Skeletal muscle satellite cell (primary cell): ENCODE results near the gene SLC9A4.

Experiments used
- H3K27me3 ChIP-seq: 2 replicates; pipeline ENCODE4 v1.7.0; 2013; ENCODE audit warnings: low read length; ENCODE audit not compliant: control insufficient read depth, insufficient read depth
- H3K36me3 ChIP-seq: 2 replicates; pipeline ENCODE4 v1.7.0; 2013; ENCODE audit warnings: mild to moderate bottlenecking, control low read depth, low read length; ENCODE audit not compliant: insufficient read depth
- H3K4me1 ChIP-seq: 2 replicates; pipeline ENCODE4 v1.7.0; 2013; ENCODE audit warnings: low read length; ENCODE audit not compliant: control insufficient read depth, insufficient read depth
- H3K4me2 ChIP-seq: 2 replicates; pipeline ENCODE4 v1.7.0; 2013; ENCODE audit warnings: mild to moderate bottlenecking, low read length
- H3K4me3 ChIP-seq: 2 replicates; pipeline ENCODE4 v1.7.0; 2013; ENCODE audit warnings: low read length
- H3K9ac ChIP-seq: 2 replicates; pipeline ENCODE4 v1.7.0; 2013; ENCODE audit warnings: mild to moderate bottlenecking, low read depth, low read length, moderate library complexity
- H3K9me3 ChIP-seq: replicated peaks from 2 replicates; pipeline ENCODE4 v1.7.0; 2013; ENCODE audit warnings: mild to moderate bottlenecking, control low read depth, low read length

SLC9A4 gene

GRCh38 chr2:102485147-102485785 lies 12.2 kb downstream of the SLC9A4 start:
- Histone ChIP-seq H3K27me3 (peaks cover 16% of the 10 kb centered on the region), H3K4me2 (no peak overlapping the region), H3K9me3 (no peaks in the 10 kb centered on the region)

GRCh38 chr2:102486941-102487702 lies 14.1 kb downstream of the SLC9A4 start:
- Histone ChIP-seq H3K9me3 (no peaks in the 10 kb centered on the region), H3K4me3 (no peak overlapping the region), H3K9ac (no peak overlapping the region), H3K4me2 (no peak overlapping the region), H3K4me1 (peaks cover 11% of the 10 kb centered on the region), H3K27me3 (peaks cover 17% of the 10 kb centered on the region), H3K36me3 (no peaks in the 10 kb centered on the region)

More at GRCh38 chr2:102485147-102485785, 12.2 kb downstream of the SLC9A4 start:
- H3K36me3 ChIP-seq = no peaks in the 10 kb centered on the region
- H3K9ac ChIP-seq = no peak overlapping the region
- peaks cover 11% of the 10 kb centered on the region for H3K4me1 ChIP-seq
- no peak overlapping the region for H3K4me3 ChIP-seq

GRCh38 chr2:102487761-102488462 lies 14.9 kb downstream of the SLC9A4 start:
- Histone ChIP-seq H3K9ac (no peak overlapping the region), H3K27me3 (peaks cover 17% of the 10 kb centered on the region), H3K4me2 (no peak overlapping the region), H3K4me3 (no peak overlapping the region), H3K36me3 (no peaks in the 10 kb centered on the region), H3K4me1 (peaks cover 11% of the 10 kb centered on the region), H3K9me3 (no peaks in the 10 kb centered on the region)

- Histone ChIP-seq H3K9me3 (no peaks in the 10 kb centered on the region), H3K9ac (no peak overlapping the region), H3K4me2 (no peak overlapping the region), H3K4me3 (no peak overlapping the region), H3K27me3 (peaks cover 17% of the 10 kb centered on the region), H3K36me3 (no peaks in the 10 kb centered on the region), H3K4me1 (peaks cover 11% of the 10 kb centered on the region)
Observed at GRCh38 chr2:102489646-102490045, 16.6 kb downstream of the SLC9A4 start.

- no peak overlapping the region for H3K4me2 ChIP-seq
- no peak overlapping the region for H3K9ac ChIP-seq
- peaks cover 10% of the 10 kb centered on the region for H3K27me3 ChIP-seq
- peaks cover 10% of the 10 kb centered on the region for H3K4me1 ChIP-seq
- H3K36me3 ChIP-seq = no peaks in the 10 kb centered on the region
- H3K4me3 ChIP-seq = no peak overlapping the region
- H3K9me3 ChIP-seq = no peaks in the 10 kb centered on the region
Observed at GRCh38 chr2:102492006-102492405, 19.0 kb downstream of the SLC9A4 start.

GRCh38 chr2:102494570-102494969 lies 21.5 kb downstream of the SLC9A4 start:
- Histone ChIP-seq H3K36me3 (no peaks in the 10 kb centered on the region), H3K9ac (no peak overlapping the region), H3K4me3 (no peak overlapping the region), H3K27me3 (peaks cover 18% of the 10 kb centered on the region), H3K4me2 (no peak overlapping the region), H3K9me3 (no peaks in the 10 kb centered on the region), H3K4me1 (no peaks in the 10 kb centered on the region)

- H3K4me2 ChIP-seq = no peak overlapping the region
- no peak overlapping the region for H3K9ac ChIP-seq
- no peaks in the 10 kb centered on the region for H3K9me3 ChIP-seq
- peaks cover 19% of the 10 kb centered on the region for H3K27me3 ChIP-seq
- H3K4me1 ChIP-seq = no peaks in the 10 kb centered on the region
- H3K4me3 ChIP-seq = no peak overlapping the region
- no peaks in the 10 kb centered on the region for H3K36me3 ChIP-seq
Observed at GRCh38 chr2:102498414-102498813, 25.4 kb downstream of the SLC9A4 start.

- Histone ChIP-seq H3K9me3 (no peaks in the 10 kb centered on the region), H3K4me1 (no peaks in the 10 kb centered on the region), H3K36me3 (no peaks in the 10 kb centered on the region), H3K27me3 (peaks cover 19% of the 10 kb centered on the region), H3K4me3 (no peak overlapping the region), H3K9ac (no peak overlapping the region), H3K4me2 (no peak overlapping the region)
Observed at GRCh38 chr2:102499558-102499957, 26.5 kb downstream of the SLC9A4 start.

GRCh38 chr2:102502576-102502975 lies 29.6 kb downstream of the SLC9A4 start:
- Histone ChIP-seq H3K9ac (no peak overlapping the region), H3K4me3 (no peak overlapping the region), H3K36me3 (no peaks in the 10 kb centered on the region), H3K4me2 (no peak overlapping the region), H3K4me1 (no peaks in the 10 kb centered on the region), H3K27me3 (peaks cover 12% of the 10 kb centered on the region), H3K9me3 (no peaks in the 10 kb centered on the region)

GRCh38 chr2:102504833-102505232 lies 31.8 kb downstream of the SLC9A4 start:
- no peaks in the 10 kb centered on the region for H3K4me1 ChIP-seq
- H3K27me3 ChIP-seq = peaks cover 5% of the 10 kb centered on the region
- no peaks in the 10 kb centered on the region for H3K36me3 ChIP-seq
- H3K4me3 ChIP-seq = no peak overlapping the region
- H3K4me2 ChIP-seq = no peak overlapping the region
- no peak overlapping the region for H3K9ac ChIP-seq
- no peaks in the 10 kb centered on the region for H3K9me3 ChIP-seq

GRCh38 chr2:102505290-102505689 lies 32.3 kb downstream of the SLC9A4 start:
- Histone ChIP-seq H3K9me3 (no peaks in the 10 kb centered on the region), H3K27me3 (peaks cover 5% of the 10 kb centered on the region), H3K4me1 (no peaks in the 10 kb centered on the region), H3K36me3 (no peaks in the 10 kb centered on the region), H3K4me2 (no peak overlapping the region), H3K4me3 (no peak overlapping the region), H3K9ac (no peak overlapping the region)
